Mesothelial cell of epicardium (in vitro differentiated cells): ENCODE results near the gene CMTM4. TPM values are rescaled to one million over a fixed set of nuclear protein-coding genes. Genes with fewer than 3 reads are reported as not detected.

ENCODE experiments used
- DNase-seq, 2 experiments: peaks; one replicate each; pipeline ENCODE4 v3.0.0; 2021; ENCODE audit warnings: low spot score in 2 of 2; ENCODE audit not compliant: unreplicated experiment in 2 of 2
- H3K27ac Mint-ChIP-seq: 2 replicates; pipeline ENCODE4 v1.8.0; 2021; ENCODE audit warnings: mixed read lengths
- H3K27me3 Mint-ChIP-seq: 2 replicates; pipeline ENCODE4 v1.8.0; 2021; ENCODE audit warnings: low read depth, mixed read lengths
- H3K36me3 Mint-ChIP-seq: 2 replicates; pipeline ENCODE4 v1.8.0; 2021; ENCODE audit warnings: mixed read lengths
- H3K4me1 Mint-ChIP-seq: 2 replicates; pipeline ENCODE4 v1.8.0; 2021; ENCODE audit warnings: mixed read lengths
- H3K4me3 Mint-ChIP-seq: 2 replicates; pipeline ENCODE4 v1.8.0; 2021; ENCODE audit warnings: mild to moderate bottlenecking, moderate library complexity, mixed read lengths
- H3K9me3 Mint-ChIP-seq: 2 replicates; pipeline ENCODE4 v1.8.0; 2021; ENCODE audit warnings: mixed read lengths
- total RNA-seq: library from RNA; stranded (reverse); gene quantifications from 3 replicates; pipeline ENCODE4 v1.2.1, GENCODE V29; 2021
- TF ChIP-seq, protein P1 (sequence below): fragments of 200-600 bp; sonication (generic); IDR thresholded peaks from one replicate; pipeline ENCODE4 v1.5.0; 2021; ENCODE audit warnings: antibody characterized with exemption; ENCODE audit not compliant: unreplicated experiment

The CMTM4 gene
- total RNA-seq, 1 donor from 2014 or later = 63.4 TPM

DNA sequence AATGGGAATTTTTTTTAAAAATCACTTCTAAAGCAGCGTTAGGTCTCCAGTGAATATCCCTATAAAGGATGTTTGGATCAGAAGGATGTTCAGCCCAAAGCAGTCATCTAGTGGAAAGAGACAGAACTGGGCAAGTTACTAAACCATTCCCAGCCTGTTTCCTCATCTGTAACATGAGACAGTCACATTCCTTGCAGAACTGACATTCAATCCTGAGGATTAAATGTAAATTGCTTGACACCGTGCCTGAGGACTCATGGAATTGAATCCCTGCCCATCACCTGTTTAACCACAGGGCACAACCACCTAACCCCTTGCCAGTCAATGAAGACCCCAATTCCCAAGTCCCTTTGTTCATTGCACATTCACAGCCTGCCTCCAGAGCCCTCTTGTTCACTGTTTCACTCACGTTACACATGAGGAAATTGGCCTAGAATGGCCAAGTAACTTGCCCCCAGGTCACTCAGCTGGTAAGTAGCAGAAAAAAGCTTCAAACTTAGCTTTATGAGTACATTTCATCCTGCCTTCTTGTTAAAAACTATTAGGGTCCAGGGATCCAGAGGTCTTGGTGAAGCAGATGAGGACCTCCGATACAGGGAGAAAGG lies 115.8 kb downstream of the CMTM4 start:
- H3K4me1 Mint-ChIP-seq = peaks cover 19% of the 10 kb centered on the region
- TF ChIP-seq, protein P1, sequence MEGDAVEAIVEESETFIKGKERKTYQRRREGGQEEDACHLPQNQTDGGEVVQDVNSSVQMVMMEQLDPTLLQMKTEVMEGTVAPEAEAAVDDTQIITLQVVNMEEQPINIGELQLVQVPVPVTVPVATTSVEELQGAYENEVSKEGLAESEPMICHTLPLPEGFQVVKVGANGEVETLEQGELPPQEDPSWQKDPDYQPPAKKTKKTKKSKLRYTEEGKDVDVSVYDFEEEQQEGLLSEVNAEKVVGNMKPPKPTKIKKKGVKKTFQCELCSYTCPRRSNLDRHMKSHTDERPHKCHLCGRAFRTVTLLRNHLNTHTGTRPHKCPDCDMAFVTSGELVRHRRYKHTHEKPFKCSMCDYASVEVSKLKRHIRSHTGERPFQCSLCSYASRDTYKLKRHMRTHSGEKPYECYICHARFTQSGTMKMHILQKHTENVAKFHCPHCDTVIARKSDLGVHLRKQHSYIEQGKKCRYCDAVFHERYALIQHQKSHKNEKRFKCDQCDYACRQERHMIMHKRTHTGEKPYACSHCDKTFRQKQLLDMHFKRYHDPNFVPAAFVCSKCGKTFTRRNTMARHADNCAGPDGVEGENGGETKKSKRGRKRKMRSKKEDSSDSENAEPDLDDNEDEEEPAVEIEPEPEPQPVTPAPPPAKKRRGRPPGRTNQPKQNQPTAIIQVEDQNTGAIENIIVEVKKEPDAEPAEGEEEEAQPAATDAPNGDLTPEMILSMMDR = no peak
- H3K27ac Mint-ChIP-seq = peak overlapping the region; percentile 35
- H3K27me3 Mint-ChIP-seq = no peaks in the 10 kb centered on the region
- H3K36me3 Mint-ChIP-seq = no peaks in the 10 kb centered on the region
- DNase-seq = no peak
- no peak overlapping the region for H3K4me3 Mint-ChIP-seq
- no peaks in the 10 kb centered on the region for H3K9me3 Mint-ChIP-seq

DNA sequence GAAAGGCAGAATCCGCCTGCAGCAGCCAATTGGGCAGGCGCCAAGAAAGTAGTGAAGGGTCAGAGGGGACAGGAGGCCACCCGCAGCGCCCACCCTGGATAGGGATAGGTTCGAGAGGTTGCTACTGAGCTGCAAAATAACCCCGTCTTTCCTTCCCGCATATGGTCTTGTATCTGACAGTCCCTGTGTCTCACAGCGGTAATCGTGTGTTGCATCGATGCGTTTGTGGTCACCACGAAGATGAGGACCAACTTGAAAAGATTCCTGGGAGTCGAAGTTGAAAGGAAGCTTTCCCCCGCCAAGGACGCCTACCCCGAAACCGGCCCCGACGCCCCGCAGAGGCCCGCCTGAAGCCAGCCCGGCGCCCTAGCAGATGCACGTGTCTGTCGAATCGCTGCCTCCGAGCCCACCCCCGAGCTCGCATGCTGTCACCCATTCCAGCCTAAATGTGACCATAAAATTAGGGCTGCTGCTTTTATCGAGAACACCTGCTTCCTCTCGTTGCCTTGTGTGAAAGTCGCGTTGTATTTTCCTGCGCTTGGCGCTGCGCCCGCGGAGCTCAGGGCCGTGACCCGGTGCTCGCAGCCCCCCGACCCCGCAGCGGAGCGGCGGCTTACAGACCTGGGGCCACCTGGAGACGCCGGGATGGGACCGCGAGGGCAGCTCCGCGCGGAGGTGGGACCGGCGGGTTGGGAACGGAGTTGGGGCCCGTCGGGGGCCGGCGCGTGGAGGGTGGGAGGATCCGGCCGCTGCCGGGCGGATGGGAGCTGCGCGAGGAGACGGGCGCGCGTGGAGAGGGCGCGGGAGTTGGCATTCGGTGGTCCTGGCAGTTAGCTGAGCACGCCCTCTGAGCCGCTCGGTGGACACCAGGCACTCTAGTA lies 117.7 kb downstream of the CMTM4 start, which contains the start of gene CMTM2:
TSS of gene CMTM2 (plus strand) at position 813 of the 881 bp plus-strand sequence. CDS start 145 bp downstream, outside the sequence.
- no peaks in the 10 kb centered on the region for H3K9me3 Mint-ChIP-seq
- TF ChIP-seq, protein P1 = no peak
- no peaks in the 10 kb centered on the region for H3K27me3 Mint-ChIP-seq
- no peak within 1 kb of the TSS for H3K4me3 Mint-ChIP-seq
- no peak for DNase-seq
- no peaks in the 10 kb centered on the region for H3K36me3 Mint-ChIP-seq
- no peak within 1 kb of the TSS for H3K27ac Mint-ChIP-seq
- peaks cover 20% of the 10 kb centered on the region for H3K4me1 Mint-ChIP-seq

DNA sequence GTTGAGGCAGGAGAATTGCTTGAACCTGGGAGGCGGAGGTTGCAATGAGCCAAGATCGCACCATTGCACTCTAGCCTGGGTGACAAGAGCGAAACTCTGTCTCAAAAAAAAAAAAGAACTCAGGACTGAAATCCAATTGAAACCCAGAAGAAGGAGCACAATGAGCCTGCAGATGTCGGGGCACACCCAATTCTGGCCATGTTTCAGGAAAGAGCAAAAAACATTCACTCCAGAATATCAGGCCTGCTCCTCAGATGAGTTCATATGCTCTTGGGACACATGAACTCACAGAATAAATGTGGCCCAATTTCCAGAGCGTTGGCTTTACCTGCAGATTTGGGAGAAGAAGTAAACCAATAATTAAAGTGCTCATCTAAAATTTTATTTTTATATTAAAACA lies 120.2 kb downstream of the CMTM4 start:
- Mint-ChIP-seq H3K27me3 (no peaks in the 10 kb centered on the region), H3K36me3 (no peaks in the 10 kb centered on the region), H3K4me3 (no peak overlapping the region), H3K4me1 (peaks cover 16% of the 10 kb centered on the region), H3K9me3 (no peaks in the 10 kb centered on the region), H3K27ac (no peak overlapping the region)
- TF ChIP-seq, protein P1 = no peak
- no peak for DNase-seq

DNA sequence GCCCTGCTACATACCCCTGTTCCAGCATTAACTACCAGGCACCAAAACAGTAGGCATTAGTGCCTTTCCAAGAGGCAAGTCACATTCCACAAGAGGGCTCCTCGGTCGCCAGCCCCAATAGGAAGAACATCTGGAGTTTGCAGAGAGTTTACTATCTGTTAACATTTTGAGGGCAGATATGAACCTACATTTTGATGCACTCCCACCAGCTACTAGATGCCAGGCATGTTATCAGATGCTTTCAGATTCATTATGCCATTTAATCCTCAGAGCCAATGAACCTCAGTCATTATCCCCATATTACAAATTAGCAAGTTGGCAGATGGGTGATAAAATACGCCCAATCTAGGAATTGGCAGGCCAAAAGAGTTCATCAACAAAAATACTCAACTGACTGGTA lies 121.5 kb downstream of the CMTM4 start:
- H3K4me3 Mint-ChIP-seq = no peak overlapping the region
- H3K36me3 Mint-ChIP-seq = no peaks in the 10 kb centered on the region
- H3K9me3 Mint-ChIP-seq = no peaks in the 10 kb centered on the region
- DNase-seq = no peak
- H3K4me1 Mint-ChIP-seq = peaks cover 5% of the 10 kb centered on the region
- H3K27ac Mint-ChIP-seq = no peak overlapping the region
- no peaks in the 10 kb centered on the region for H3K27me3 Mint-ChIP-seq
- TF ChIP-seq, protein P1 = no peak

DNA sequence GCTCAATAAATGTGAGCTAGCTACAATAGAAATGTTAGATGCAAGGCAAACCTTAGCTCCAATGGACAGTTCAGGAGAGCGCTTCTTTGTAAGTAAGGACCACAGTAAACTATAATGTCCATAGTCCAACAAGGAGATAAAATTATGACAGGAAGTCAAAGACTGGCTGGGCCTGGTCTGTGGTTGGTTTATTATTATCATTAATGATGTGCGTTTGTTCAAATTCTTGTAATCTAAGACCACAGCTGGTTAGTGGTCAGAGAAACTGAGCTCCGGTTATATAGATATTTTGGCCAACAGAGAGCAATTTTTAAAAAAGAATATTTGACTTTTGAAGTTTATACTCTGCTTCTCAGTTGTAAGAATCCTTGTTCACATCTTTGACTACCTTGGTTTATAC lies 122.0 kb downstream of the CMTM4 start:
- Mint-ChIP-seq H3K4me3 (no peak overlapping the region), H3K36me3 (no peaks in the 10 kb centered on the region), H3K27ac (no peak overlapping the region), H3K4me1 (peaks cover 5% of the 10 kb centered on the region), H3K9me3 (no peaks in the 10 kb centered on the region), H3K27me3 (no peaks in the 10 kb centered on the region)
- no peak for DNase-seq
- TF ChIP-seq, protein P1 = no peak
